ENCODE measurements around the gene EN2. TPM values are rescaled to one million over a fixed set of nuclear protein-coding genes. Genes with fewer than 3 reads are reported as not detected.

EN2 gene
- total RNA-seq, 1 experiment from 2014 or later = not detected

- no peak for TF ChIP-seq CTCF (IDR thresholded peaks at IDR 0.05; ENCODE audit: unreplicated experiment)
- intact Hi-C loops (cut with micrococcal nuclease) = no loop called here
- DNase-seq (ENCODE audit: unreplicated experiment) = no peak
- BruUV-seq (replicated peaks) = no TSS peak
- Mint-ChIP-seq H3K4me1 (ENCODE audit: insufficient read depth, unreplicated experiment) (no peaks in the 10 kb centered on the region), H3K27me3 (ENCODE audit: insufficient read depth, unreplicated experiment) (peaks cover 31% of the 10 kb centered on the region), H3K9me3 (ENCODE audit: unreplicated experiment) (no peaks in the 10 kb centered on the region), H3K27ac (ENCODE audit: low read depth, unreplicated experiment) (no peak overlapping the region), H3K36me3 (ENCODE audit: insufficient read depth, unreplicated experiment) (no peaks in the 10 kb centered on the region), H3K4me3 (ENCODE audit: unreplicated experiment) (no peak overlapping the region)
- CTCF ChIA-PET = interaction anchor here (0.6 to 1.0 kb wide), 3 partner anchors 16 to 430 kb away, joined by 4 to 6 read pairs (median 4); no protein-coding TSS in a partner anchor
- POLR2A ChIA-PET = no interaction called here
Observed at GRCh38 chr7:155462163-155462735, 4.3 kb downstream of the EN2 start.

GRCh38 chr7:155463114-155463811 is 5.3 kb downstream of the EN2 start:
- Mint-ChIP-seq H3K27me3 (ENCODE audit: insufficient read depth, unreplicated experiment) (peaks cover 32% of the 10 kb centered on the region), H3K9me3 (ENCODE audit: unreplicated experiment) (no peaks in the 10 kb centered on the region), H3K4me3 (ENCODE audit: unreplicated experiment) (no peak overlapping the region), H3K36me3 (ENCODE audit: insufficient read depth, unreplicated experiment) (no peaks in the 10 kb centered on the region), H3K27ac (ENCODE audit: low read depth, unreplicated experiment) (no peak overlapping the region), H3K4me1 (ENCODE audit: insufficient read depth, unreplicated experiment) (no peaks in the 10 kb centered on the region)
- POLR2A ChIA-PET = no interaction called here
- no TSS peak for BruUV-seq (replicated peaks)
- CTCF ChIA-PET = interaction anchor here (0.9 to 1.0 kb wide), 2 partner anchors 15 to 118 kb away, joined by 4 to 6 read pairs; no protein-coding TSS in a partner anchor
- no peak for TF ChIP-seq CTCF (IDR thresholded peaks at IDR 0.05; ENCODE audit: unreplicated experiment)
- intact Hi-C loops (cut with micrococcal nuclease) = no loop called here
- no peak for DNase-seq (ENCODE audit: unreplicated experiment)

GRCh38 chr7:155464183-155464582 is 6.3 kb downstream of the EN2 start:
- Mint-ChIP-seq H3K36me3 (ENCODE audit: insufficient read depth, unreplicated experiment) (no peaks in the 10 kb centered on the region), H3K27ac (ENCODE audit: low read depth, unreplicated experiment) (no peak overlapping the region), H3K4me3 (ENCODE audit: unreplicated experiment) (no peak overlapping the region), H3K27me3 (ENCODE audit: insufficient read depth, unreplicated experiment) (peaks cover 36% of the 10 kb centered on the region), H3K9me3 (ENCODE audit: unreplicated experiment) (no peaks in the 10 kb centered on the region), H3K4me1 (ENCODE audit: insufficient read depth, unreplicated experiment) (no peaks in the 10 kb centered on the region)
- TF ChIP-seq CTCF (IDR thresholded peaks at IDR 0.05; ENCODE audit: unreplicated experiment) = no peak
- no peak for DNase-seq (ENCODE audit: unreplicated experiment)
- POLR2A ChIA-PET = no interaction called here
- intact Hi-C loops (cut with micrococcal nuclease) = no loop called here
- no TSS peak for BruUV-seq (replicated peaks)
- CTCF ChIA-PET = no interaction called here

GRCh38 chr7:155464948-155465739 is 7.2 kb downstream of the EN2 start:
- ChIA-PET POLR2A (no interaction called here), CTCF (interaction anchor here (0.5 kb wide), 1 partner anchor 176 kb away, joined by 4 read pairs; no protein-coding TSS in a partner anchor)
- no peak for DNase-seq (ENCODE audit: unreplicated experiment)
- no peak overlapping the region for H3K4me3 Mint-ChIP-seq (ENCODE audit: unreplicated experiment)
- H3K27ac Mint-ChIP-seq (ENCODE audit: low read depth, unreplicated experiment) = no peak overlapping the region
- no peaks in the 10 kb centered on the region for H3K9me3 Mint-ChIP-seq (ENCODE audit: unreplicated experiment)
- TF ChIP-seq CTCF (IDR thresholded peaks at IDR 0.05; ENCODE audit: unreplicated experiment) = no peak
- BruUV-seq (replicated peaks) = no TSS peak
- peaks cover 36% of the 10 kb centered on the region for H3K27me3 Mint-ChIP-seq (ENCODE audit: insufficient read depth, unreplicated experiment)
- no peaks in the 10 kb centered on the region for H3K4me1 Mint-ChIP-seq (ENCODE audit: insufficient read depth, unreplicated experiment)
- H3K36me3 Mint-ChIP-seq (ENCODE audit: insufficient read depth, unreplicated experiment) = no peaks in the 10 kb centered on the region
- intact Hi-C loops (cut with micrococcal nuclease) = no loop called here
